Cortex of kidney (tissue), 1 donor: ENCODE data around the gene CIAPIN1.

Experiments
- DNase-seq: peaks from one replicate; lab custom pipeline; 2025; lab: John Stamatoyannopoulos, UW

CIAPIN1 gene

DNA sequence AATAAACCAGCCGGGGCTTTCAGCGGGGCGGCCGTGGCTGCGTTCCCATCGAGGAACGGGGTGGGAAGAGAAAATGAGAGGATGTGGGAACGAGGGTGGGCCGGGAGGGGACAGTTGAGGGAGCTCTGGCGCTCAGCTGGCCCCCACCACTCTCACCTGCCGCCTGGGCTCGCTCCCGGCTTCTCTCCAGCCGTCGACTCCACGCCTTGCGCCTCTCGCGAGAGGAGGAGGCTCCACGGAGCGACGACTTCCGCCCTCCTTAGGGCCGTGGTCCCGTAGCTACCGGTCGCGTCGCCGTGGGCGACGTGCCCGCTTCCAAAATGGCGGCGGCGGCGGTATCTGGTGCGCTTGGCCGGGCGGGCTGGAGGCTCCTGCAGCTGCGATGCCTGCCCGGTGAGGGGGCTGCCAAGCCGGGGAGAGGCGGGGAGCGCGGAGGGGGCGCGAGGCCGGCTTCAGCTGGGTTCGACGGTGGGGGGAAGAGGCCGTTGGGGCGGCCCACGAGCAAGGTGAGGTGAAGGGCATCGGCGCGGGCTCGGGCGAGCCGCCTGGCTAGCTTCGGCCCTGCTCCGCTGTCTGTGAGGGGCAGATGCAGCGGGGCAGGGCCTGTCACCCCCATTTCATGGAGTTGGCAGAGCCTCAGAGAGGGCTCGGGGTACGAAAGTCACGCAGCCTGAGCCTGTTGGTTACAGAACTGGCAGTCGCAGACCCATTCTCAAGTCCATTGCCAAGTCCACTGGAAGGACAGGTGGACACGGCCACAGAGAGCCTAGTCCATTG is at the start of gene CIAPIN1, which contains the start of gene COQ9:
Gene CIAPIN1 (minus strand): TSS at position 200 of the 777 bp plus-strand sequence. CDS start 6,457 bp downstream, outside the sequence.
Gene COQ9 (plus strand): TSS at position 294 of the 777 bp plus-strand sequence. CDS start 27 bp downstream, at position 321.
- no peak for DNase-seq

DNA sequence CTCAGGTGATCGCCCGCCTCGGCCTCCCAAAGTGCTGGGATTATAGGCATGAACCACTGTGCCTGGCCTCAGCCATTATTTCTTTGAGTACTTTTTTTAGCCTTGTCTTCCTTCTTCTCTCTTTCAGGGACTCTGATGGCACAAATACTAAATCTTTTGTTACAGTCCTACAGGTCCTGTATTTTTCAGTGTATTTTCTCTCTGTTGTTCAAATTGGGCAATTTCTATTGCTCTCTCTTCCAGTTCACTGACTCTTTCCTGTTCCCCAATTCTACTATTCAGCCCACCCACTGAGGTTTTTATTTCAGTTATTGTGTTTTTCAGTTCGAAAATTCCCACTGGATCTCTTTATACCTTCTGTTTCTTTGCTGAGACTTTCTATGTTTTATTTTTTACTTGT is 46.6 kb upstream of the CIAPIN1 start:
- DNase-seq: no peak

DNA sequence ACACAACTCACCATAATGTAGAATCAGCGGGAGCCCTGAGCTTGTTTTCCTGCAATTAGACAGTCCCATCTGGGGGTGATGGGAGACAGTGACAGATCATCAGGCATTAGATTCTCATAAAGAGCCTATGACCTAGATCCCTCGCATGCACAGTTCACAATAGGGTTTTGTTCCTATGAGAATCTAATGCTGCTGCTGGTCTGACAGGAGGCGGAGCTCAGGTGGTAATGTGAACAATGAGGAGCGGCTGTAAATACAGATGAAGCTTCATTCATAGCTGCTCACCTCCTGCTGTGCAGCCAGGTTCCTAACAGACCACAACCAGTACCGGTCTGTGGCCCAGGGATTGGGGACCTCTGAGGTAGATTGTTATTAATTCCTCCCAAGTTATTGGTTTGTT is 42.0 kb upstream of the CIAPIN1 start:
- DNase-seq: no peak

DNA sequence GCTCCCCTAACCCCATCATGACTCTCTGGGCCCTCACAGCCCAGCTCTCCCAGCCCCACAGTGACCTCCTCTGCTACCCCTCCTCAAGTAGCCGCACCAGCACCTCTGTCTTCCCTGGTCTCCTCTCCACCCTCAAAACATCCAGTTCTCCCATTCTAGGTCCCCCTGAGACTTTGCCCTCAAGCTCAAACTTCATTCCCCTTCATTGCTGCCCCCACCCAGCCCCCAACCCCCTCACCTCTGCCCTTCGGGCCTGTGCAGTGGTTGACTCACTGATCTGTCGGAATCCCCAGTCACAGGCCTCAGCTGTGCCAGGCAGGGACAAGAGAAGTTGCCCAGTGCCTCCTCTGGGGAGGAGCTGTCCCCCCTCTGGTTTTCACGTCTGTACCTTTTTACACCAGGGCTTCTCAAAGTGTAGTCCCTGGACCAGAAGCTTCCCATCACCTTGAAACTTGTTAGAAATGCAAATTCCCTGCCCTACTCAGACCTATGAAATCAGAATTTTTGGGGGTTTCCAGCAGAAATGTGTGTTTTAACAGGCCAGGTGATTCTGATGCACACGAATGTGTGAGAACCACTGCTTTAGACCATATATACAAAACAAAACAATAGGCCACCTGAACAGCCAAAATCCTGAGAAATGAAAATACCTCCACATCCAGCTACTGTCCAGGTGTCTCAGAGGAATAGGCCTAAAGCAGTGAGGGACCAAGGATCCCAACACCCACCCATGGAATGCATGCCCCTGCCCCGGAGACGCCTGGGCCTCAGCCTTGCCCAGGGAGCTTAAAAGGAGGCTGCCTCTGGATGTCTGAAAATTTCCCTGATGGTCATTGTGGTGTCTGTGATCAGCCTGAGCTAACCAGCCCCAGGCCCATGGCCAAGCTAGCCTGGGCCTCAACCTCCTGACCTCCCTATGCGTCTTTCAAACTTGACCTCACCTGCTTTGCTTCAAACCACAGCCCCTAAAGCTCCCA is 40.0 kb upstream of the CIAPIN1 start:
- no peak for DNase-seq

DNA sequence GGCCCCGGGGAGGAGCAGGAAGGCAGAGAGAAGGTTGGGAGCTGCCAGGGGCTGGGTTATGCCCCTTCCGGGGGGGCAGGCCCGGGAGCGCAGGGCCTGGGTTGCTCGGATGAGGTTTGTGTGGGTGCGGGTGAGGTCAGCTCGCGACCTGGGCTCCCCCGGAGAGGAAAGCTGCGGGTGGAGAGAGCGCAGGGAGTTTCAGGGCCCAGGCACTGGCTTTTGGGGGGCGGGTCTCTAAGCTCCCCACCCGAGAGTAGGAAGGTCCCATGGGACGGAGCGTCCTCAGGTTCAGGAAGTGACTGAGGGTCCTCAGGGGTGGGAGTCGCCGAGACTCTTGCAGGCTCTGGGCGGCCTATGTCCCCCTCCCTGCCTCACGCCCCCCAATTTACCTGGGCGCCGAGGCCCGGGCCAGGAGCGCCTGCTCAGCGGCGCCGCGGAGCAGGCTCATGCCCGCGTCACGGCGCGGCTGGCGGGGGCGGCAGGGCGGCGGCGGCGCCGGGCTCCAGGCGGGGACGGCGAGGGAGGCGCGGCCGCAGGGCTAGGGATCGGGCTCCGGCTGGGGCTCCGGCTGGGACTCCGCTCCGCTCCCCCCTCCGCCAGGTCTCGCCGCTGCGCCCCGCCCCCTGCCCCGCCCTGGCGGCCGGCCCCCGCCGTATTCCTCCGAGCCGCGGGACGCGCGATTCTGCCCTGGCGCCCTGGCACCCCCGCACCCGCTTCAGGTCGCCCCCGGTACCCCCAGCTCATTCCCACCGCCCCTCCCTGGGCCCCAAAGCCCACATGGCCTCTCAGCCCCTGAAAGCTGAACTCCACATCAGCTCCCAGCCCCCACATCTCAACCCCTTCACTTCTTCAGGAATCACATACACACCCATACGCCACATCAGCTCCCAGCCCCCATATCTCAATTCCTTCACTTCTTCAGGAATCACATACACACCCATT is 39.0 kb upstream of the CIAPIN1 start, which contains the start of gene DOK4:
Gene DOK4 (minus strand): TSS at position 578 of the 942 bp plus-strand sequence. CDS start 6,986 bp downstream, outside the sequence.
- DNase-seq: no peak

DNA sequence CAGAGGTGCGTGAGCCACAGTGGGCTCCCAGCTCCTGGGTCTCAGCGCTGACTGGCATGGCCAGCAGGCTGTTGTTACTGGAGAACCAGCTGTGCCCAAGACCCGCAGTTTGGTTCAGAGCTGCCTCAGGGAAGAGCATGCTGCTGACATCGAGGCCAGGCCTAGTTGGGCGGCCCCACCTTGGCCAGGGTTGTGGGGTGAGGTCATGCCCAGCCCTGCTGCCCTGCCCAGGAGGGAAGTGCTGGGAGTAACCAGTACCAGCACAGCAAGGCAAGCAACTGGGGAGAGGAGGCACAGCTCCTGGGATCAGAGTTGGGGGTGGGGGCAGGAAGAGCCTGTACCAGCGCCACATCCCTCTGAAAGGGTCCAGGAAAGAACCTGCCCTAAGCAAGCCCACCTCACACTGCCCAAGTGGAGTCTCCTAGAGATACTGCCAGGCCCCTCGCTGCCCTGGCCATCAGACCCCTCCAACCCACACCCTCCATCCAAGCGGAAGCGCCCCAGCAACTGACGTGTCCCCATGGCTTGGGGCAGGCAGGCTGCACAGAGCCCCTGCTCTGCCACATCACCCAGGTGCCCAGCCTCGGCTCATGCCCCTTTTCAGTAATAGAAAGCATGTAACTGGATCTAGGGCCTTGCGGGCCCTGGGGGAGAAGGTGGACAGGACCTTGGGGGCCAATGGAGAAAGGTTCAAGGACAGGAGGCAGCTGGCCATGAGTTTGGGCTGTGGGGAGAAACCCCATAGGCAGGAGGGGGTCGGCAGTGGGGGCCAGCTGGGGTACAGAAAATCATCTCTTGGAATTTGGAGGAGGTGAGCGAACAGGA is 38.1 kb upstream of the CIAPIN1 start:
- no peak for DNase-seq

DNA sequence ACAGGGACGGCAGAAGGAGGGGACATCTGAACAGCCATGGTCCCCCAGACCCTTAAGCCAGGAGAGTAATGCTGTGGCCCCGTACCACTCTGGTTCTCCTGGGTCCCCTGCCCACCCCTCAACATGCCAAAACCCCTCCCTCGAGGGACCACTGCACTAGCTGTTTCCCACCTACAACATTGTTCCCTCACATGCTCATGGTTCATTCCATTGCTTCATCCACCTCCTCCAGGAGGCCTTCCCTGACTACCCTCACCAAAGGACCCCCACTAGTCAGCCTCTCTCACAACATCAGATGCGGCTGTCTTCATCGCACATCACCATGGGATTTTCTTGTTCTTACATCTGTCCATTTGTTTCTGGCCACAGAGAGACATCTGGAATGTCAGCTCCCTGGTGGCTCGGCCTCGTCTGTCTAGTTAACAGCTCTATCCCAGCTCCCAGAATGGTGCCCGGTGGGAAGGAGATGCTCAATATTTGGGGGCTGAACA is 37.4 kb upstream of the CIAPIN1 start:
- no peak for DNase-seq

DNA sequence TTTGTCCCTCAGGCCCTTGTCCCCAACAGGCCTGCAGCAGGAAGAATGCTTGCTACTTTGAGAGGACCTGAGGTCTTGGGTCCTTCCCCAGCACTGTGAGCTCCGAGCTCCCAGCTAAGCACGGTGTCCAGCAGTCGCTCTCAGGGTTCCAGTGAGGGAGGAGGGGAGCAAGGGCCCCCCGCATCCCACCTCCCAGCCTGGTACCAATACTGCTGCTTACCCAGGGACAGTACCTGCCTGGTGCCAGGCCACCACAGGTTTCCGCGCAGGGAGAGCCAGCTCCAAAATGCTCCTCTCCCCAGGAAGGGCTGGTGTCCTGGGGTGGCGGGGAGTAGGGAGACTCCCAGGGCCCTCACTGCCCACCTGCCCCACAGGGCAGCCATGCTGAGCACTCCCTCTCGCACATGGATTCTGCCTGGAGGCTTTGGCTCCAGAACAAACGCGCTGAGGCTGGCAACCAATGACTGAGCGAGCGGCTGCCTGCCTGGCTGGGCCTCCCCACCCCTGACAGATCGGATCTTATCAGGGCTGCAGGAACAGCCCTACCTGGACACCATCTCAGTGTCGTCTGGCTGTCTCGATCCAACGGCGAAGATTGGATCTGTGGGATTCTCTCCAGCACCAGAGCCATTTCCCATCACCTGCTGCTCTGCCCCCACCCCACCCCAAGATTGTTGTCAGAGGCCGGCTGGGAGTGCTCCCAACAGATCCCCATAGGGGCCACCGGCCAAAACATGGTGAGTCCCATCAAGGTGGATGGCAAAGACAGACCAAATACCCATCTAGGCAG is 36.7 kb upstream of the CIAPIN1 start:
- DNase-seq: no peak

DNA sequence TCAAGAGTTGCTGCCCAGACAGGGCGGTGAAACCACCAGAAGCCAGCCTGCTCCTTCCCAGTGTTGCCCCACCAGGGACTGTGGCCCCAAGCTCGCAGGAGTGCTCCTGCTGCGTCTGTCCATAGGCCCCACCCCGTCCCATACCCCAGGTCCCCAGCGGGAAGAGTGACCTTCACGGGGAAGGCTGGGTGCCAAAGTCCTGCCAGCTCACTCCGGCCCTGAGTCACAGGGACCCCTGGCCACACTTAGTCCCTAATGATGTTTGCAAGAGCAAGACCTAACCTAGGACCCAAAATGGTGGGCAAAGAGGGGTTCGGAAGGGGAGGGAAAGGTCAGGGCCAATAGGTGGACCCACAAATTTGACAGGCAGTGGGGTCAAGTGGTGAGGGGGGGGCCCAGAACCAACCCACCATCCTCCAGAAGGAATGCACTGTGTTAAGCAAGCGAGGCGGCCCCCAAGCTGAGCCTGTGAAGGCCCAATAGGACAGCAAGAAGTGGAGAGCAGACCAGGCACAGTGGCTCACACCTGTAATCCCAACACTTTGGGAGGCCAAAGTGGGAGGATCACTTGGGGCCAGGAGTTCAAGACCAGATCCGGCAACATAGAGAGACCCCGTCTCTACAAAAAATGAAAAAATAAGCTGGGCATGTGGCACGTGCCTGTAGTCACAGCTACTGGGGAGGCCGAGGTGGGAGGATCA is 35.8 kb upstream of the CIAPIN1 start:
- no peak for DNase-seq

DNA sequence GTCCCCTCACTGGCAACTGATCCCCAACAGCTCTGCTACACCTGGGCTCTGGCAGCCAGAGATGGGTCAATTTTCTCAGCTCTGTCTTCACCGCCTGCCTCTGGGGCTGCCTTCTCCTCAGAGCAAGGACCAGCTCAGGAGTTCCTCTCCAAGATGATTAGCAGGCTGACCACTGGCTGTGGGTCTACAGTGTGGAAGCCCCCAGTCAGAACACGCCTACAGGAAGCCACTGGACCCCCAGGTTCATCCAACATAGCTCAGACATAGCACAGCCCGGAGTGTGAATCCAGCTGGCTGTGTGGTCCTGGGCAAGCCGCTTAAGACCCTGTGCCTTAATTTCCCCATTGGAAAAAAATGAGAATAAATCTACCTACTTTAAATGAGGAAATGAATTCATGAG is 34.2 kb upstream of the CIAPIN1 start:
- DNase-seq: no peak

DNA sequence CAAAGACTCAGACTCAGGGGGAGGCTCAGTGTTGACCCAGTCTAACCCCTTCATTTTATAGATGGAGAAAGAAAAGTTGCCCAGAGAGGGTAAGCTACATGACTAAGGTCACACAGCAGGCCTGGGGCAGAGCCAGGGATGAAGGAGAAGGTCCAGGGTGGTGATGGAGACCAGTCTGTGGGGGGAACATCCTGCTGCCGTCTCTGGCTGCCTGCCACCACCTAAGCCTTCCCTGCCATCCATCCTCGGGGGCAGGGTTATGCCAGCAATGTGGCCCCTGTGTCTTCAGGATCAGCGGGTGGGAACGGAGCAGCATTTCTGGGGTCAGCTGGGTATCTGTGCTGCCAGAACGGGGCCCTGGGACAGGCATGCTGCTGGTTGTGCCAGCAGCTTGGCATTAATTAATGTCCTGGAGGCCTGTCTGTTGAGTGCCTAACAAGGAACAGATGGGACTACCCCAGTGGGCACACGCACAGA is 33.6 kb upstream of the CIAPIN1 start:
- no peak for DNase-seq

DNA sequence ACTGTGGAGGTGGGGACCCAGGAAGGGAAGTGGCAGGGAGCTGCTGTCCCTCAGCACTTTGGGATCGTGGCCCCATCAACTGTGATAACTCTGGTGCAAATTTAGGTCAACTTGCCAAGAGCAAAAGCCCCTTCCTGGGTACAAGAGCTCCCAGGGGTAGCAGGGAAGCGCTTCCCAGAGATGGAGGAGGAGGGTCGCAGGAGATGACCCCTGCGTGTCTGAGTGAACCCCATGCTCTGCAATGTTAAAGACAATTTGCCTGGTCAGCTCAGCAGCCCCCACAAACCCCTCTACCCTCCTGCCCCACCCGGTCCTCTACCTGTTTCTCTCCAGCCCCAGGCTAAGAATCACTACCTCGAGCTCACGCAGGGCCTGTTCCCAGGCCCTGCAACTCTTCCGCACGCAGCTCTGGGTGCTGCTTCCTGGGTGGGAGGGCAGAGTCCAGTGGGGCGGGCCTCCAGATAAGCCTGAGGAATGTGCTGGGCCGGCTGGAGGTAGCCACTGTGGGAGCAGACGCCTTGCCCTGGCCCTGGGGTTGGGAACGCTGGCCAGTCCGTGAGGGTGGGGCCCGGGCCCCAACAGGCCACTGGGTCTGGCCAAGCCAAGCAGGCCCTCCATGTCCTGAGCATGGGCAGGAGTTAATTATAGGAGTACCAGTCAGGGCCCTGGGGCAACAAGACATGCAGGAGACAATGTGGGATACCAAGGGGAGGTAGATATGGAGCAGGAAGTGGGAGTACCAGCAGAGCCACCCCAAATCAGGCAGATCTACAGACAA is 33.0 kb upstream of the CIAPIN1 start:
- no peak for DNase-seq

DNA sequence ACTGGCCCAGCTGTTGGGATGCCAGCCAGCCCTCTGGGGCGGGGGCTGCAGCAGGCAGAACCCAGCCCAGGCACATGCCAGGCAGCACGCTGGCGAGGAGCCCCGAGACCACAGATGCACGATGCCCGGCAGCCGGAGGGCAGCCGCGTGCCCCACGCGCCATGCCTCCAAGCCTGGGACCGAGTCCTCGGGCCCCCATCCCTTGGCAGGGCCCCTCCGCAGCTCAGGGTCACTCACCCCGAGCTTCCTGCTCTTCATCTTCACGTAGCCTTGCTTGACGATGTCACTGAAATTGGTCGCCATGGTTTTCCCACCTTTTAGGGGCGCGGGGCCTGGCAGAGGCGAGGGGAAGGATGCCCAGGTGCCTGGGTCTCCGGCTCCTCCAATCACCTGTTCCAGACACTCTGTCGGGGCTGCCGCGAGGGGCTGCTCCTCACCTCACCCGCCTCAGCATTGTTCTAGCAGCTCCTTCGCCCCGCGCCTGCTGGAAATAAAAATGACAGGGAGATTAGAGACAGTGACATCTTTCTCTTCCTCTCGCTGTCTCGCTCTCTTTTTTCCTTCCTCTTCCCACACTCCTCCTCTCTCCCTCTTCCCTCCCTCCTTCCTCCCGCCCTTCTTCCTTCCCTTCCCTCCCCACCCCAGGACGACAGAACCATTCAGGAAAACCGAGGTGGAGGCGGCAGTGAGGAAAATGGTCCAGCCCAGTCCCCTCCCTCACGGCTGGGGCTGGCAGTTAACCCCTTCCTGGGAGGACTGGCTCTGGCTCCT is 32.2 kb upstream of the CIAPIN1 start:
- DNase-seq: no peak

DNA sequence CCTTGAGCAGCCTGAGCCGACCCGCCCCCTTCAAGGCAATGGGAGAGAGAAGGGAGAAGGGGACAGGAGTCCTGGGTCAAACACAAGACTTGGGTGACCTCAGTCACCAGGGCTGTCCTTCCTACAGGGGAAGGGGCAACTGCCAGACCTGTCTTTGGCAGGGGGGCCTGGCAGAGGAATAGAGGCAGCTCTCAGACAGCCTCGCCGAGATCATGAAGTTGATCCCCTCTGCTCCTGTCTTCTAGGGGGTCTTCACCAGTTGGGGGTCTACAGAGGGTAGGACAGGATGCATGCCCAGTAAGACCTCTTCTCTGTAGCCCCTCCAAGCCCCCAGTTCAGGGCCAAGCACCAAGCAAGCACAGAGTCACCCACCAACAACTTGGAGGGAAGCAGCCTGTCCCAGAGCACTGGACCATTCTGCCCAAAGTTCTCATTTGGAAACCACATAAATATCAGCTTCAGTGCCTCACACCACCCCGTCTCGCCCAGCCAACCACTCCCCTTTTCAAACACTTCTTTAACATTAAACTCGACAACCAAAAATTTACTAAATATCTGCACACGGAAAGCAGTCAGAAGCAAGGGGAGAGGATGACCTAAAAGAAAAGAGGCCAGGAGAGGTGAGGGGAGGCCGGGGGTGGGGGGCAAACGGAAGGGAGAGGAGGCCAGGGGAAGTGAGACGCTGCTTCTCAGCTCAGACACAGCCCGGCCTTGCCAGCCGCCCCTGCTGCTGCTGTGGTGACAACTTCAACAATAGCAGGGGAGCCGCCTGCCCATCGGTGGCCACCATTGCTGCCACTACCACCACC is 31.4 kb upstream of the CIAPIN1 start:
- no peak for DNase-seq

DNA sequence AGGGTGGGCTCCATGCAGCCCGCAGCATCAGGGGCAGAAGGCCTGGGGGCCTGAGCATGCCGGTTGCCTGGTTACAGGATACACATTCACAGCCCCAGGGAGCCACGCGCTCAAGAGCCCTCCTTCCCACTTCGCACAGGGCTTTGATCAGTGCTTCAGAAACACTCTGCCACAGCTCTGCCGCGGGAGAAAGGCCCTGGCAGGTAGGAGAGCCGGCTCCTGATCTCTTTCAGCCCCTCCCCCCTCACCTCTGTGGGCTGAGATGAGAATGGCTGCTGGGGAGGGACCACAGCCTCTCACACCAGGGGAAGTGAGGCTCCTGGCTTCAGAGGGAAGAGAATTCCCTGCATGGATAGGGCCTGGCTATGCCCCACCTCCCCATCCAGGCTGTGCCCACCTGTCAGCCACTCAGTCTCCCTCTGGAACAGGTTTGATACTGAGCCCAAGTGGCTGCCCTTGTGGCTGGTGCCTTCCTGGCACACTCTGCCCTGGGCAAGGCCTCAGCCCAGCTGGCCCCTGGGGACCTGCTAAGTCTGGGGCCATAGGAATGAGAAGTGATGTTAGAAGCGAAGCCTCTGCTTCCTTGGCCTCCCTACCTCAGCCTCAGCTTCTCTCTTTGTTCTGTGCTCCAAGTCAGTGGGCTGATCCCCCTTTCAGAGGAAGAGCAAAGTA is 30.5 kb upstream of the CIAPIN1 start:
- no peak for DNase-seq
